GM23338 (cell line): ENCODE data around the gene CAPN9. TPM values are rescaled to one million over a fixed set of nuclear protein-coding genes. Genes with fewer than 3 reads are reported as not detected.

ENCODE experiments used
- ATAC-seq: fragments of 200-7000 bp; cut with Tn5 transposase; 3 replicates; pipeline ENCODE4 v1.9.1; 2020
- DNase-seq: peaks from one replicate; pipeline ENCODE4 v3.0.0-alpha.2; 2015; ENCODE audit warnings: low spot score
- H2AFZ ChIP-seq: fragments of 200-600 bp; sonication (generic); 2 replicates; pipeline ENCODE4 v1.8.0; 2016; ENCODE audit warnings: antibody characterized with exemption, mild to moderate bottlenecking, moderate library complexity
- H3F3A ChIP-seq: fragments of 200-600 bp; sonication (generic); replicated peaks from 2 replicates; pipeline ENCODE4 v1.8.0; 2017; ENCODE audit warnings: antibody characterized with exemption, mixed run types, low read depth
- H3K27ac ChIP-seq: fragments of 200-600 bp; sonication (generic); 2 replicates; pipeline ENCODE4 v1.6.1; 2016; ENCODE audit warnings: low read depth
- H3K27me3 ChIP-seq: fragments of 200-600 bp; sonication (generic); 2 replicates; pipeline ENCODE4 v1.8.0; 2016; ENCODE audit warnings: mild to moderate bottlenecking, mixed run types, moderate library complexity; ENCODE audit not compliant: insufficient read depth
- H3K36me3 ChIP-seq: fragments of 200-600 bp; sonication (generic); 2 replicates; pipeline ENCODE4 v1.8.0; 2016; ENCODE audit warnings: mild to moderate bottlenecking; ENCODE audit not compliant: insufficient read depth
- H3K4me1 ChIP-seq: fragments of 200-600 bp; sonication (generic); 2 replicates; pipeline ENCODE4 v1.8.0; 2016; ENCODE audit warnings: mild to moderate bottlenecking, moderate library complexity; ENCODE audit not compliant: insufficient read depth
- H3K4me2 ChIP-seq: fragments of 200-600 bp; sonication (generic); 2 replicates; pipeline ENCODE4 v1.7.1; 2017; ENCODE audit warnings: mixed run types
- H3K4me3 ChIP-seq: fragments of 200-600 bp; sonication (generic); 2 replicates; pipeline ENCODE4 v1.6.1; 2016; ENCODE audit warnings: mixed run types
- H3K79me2 ChIP-seq: fragments of 200-600 bp; sonication (generic); replicated peaks from 2 replicates; pipeline ENCODE4 v1.8.0; 2017; ENCODE audit warnings: mild to moderate bottlenecking; ENCODE audit not compliant: insufficient read depth
- H3K9me2 ChIP-seq: fragments of 200-600 bp; sonication (generic); 2 replicates; pipeline ENCODE4 v1.8.0; 2017; ENCODE audit not compliant: insufficient read depth
- H4K20me1 ChIP-seq: fragments of 200-600 bp; sonication (generic); replicated peaks from 2 replicates; pipeline ENCODE4 v1.8.0; 2017; ENCODE audit warnings: mild to moderate bottlenecking; ENCODE audit not compliant: insufficient read depth
- H3K27ac Mint-ChIP-seq: 2 replicates; pipeline ENCODE4 v1.8.0; 2020; ENCODE audit warnings: inconsistent platforms, mild to moderate bottlenecking, moderate library complexity, mixed read lengths
- H3K27me3 Mint-ChIP-seq: 3 replicates; pipeline ENCODE4 v1.8.0; 2022; ENCODE audit warnings: low read depth, mild to moderate bottlenecking, moderate library complexity, mixed read lengths, inconsistent platforms; ENCODE audit not compliant: insufficient read depth, poor library complexity
- H3K36me3 Mint-ChIP-seq: 3 replicates; pipeline ENCODE4 v1.8.0; 2021; ENCODE audit warnings: low read depth, mild to moderate bottlenecking, inconsistent platforms, moderate library complexity, mixed read lengths
- H3K4me1 Mint-ChIP-seq: 3 replicates; pipeline ENCODE4 v1.8.0; 2020; ENCODE audit warnings: mild to moderate bottlenecking, inconsistent platforms, mixed read lengths
- H3K4me3 Mint-ChIP-seq: 3 replicates; pipeline ENCODE4 v1.8.0; 2021; ENCODE audit warnings: moderate library complexity, mild to moderate bottlenecking, inconsistent platforms, mixed read lengths
- H3K9me3 Mint-ChIP-seq: 3 replicates; pipeline ENCODE4 v1.8.0; 2020; ENCODE audit warnings: moderate library complexity, mild to moderate bottlenecking, inconsistent platforms, mixed read lengths
- CREB1 ChIP-seq: fragments of 250-450 bp; sonication (Bioruptor Pico); IDR thresholded peaks from 2 replicates; pipeline ENCODE4 v1.5.0; 2020; ENCODE audit warnings: low read depth, mild to moderate bottlenecking, moderate library complexity
- EZH2 ChIP-seq: fragments of 200-600 bp; sonication (generic); IDR thresholded peaks from one replicate; pipeline ENCODE4 v1.8.0; 2017; ENCODE audit warnings: antibody characterized with exemption, mild to moderate bottlenecking, low read depth; ENCODE audit not compliant: unreplicated experiment
- EZH2phosphoT487 ChIP-seq: fragments of 200-600 bp; sonication (generic); IDR thresholded peaks from one replicate; pipeline ENCODE4 v1.8.1; 2018; ENCODE audit warnings: antibody characterized with exemption; ENCODE audit not compliant: unreplicated experiment
- JUNB ChIP-seq: IDR thresholded peaks from one replicate; pipeline ENCODE4 v1.6.1; 2016; ENCODE audit warnings: antibody characterized with exemption; ENCODE audit not compliant: unreplicated experiment
- NANOG ChIP-seq: IDR thresholded peaks from 2 replicates; pipeline ENCODE4 v1.6.1; 2016; ENCODE audit warnings: antibody characterized with exemption, borderline replicate concordance
- POLR2AphosphoS5 ChIP-seq: IDR thresholded peaks from 2 replicates; pipeline ENCODE4 v1.6.1; 2016; ENCODE audit warnings: antibody characterized with exemption, low read depth
- REST ChIP-seq: IDR thresholded peaks from one replicate; pipeline ENCODE4 v1.6.1; 2018; ENCODE audit warnings: antibody characterized with exemption; ENCODE audit not compliant: unreplicated experiment
- STAT1 ChIP-seq: IDR thresholded peaks from one replicate; pipeline ENCODE4 v1.6.1; 2016; ENCODE audit warnings: antibody characterized with exemption; ENCODE audit not compliant: unreplicated experiment
- ZNF114 ChIP-seq: fragments of 250-450 bp; sonication (Bioruptor Pico); IDR thresholded peaks from 2 replicates; pipeline ENCODE4 v1.5.0; 2020; ENCODE audit warnings: mild to moderate bottlenecking, moderate library complexity
- ZNF331 ChIP-seq: fragments of 250-450 bp; sonication (Bioruptor Pico); IDR thresholded peaks from 2 replicates; pipeline ENCODE4 v1.5.0; 2020; ENCODE audit warnings: low read depth, mild to moderate bottlenecking, moderate library complexity
- ZNF462 ChIP-seq: fragments of 250-450 bp; sonication (Bioruptor Pico); IDR thresholded peaks from 2 replicates; pipeline ENCODE4 v1.5.0; 2020; ENCODE audit warnings: mild to moderate bottlenecking, moderate library complexity
- polyA plus RNA-seq: library from polyadenylated mRNA; unstranded; fragments of >200 nt; fragmentation: Nextera tagmentation; extraction: Ambion mirVana; gene quantifications from 2 replicates; pipeline ENCODE4 v1.2.1, GENCODE V29; 2016
- total RNA-seq: library from RNA; depleted of rRNA; stranded (reverse); fragments of >200 nt; shearing (Covaris generic); gene quantifications from 2 replicates; pipeline ENCODE4 v1.2.3, GENCODE V29; 2014
- TF ChIP-seq, protein P1 (sequence below): IDR thresholded peaks from 2 replicates; pipeline ENCODE4 v1.6.1; 2016; ENCODE audit warnings: antibody characterized with exemption
- TF ChIP-seq, protein P2 (sequence below), 2 experiments: fragments of 200-600 bp in 1 of 2; sonication (generic) in 1 of 2; conservative IDR thresholded peaks; 2 replicates each; pipeline versions ENCODE4 v1.5.1 to v1.6.1; 2016 to 2017; ENCODE audit warnings: antibody characterized with exemption in 2 of 2, low read depth in 2 of 2, mild to moderate bottlenecking in 2 of 2, moderate library complexity in 1 of 2

The CAPN9 gene
- total and polyA plus RNA-seq, 2 experiments from 2014 or later = 0.07 TPM; not detected in 1

DNA sequence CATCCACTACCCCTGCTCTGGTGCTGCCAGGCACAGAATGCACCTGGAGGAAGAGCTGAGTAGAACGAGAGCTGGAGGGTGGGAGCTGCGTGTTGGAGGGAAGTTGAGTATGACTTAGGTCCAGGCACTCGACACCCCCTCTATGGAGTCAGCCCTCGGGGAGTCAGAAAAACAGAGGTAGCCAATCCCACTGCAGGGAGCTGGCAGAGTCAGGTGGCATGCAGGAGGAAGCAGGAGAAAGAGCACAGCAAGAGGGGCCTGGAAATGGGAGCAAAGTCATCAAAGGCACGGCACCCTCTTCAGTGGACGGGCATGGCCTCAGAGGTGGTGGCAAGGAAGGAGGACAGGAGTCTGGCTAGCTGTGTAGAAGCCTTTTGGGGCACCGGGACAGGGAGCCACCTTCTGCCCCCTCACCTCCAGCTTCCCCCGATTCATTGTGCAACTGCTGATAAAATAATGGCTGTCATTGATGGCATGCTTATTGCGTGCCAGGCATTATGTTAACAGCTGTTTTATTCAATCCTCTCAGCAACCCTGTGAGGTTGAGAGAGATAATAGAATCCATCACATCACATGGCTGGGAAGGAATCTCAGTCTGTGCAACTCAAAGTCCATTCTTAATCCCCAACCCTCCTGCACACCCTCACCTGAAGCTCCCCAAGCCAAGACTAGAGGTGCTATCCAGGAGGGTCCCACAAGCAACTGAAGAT lies 79.1 kb downstream of the CAPN9 start:
- no peaks in the 10 kb centered on the region for H3K27me3 ChIP-seq
- H3K36me3 ChIP-seq = no peaks in the 10 kb centered on the region
- no peak for TF ChIP-seq JUNB
- TF ChIP-seq ZNF114 (CRISPR knock-in tag) = no peak
- no peak for TF ChIP-seq NANOG
- TF ChIP-seq, protein P1, sequence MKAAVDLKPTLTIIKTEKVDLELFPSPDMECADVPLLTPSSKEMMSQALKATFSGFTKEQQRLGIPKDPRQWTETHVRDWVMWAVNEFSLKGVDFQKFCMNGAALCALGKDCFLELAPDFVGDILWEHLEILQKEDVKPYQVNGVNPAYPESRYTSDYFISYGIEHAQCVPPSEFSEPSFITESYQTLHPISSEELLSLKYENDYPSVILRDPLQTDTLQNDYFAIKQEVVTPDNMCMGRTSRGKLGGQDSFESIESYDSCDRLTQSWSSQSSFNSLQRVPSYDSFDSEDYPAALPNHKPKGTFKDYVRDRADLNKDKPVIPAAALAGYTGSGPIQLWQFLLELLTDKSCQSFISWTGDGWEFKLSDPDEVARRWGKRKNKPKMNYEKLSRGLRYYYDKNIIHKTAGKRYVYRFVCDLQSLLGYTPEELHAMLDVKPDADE = no peak
- TF ChIP-seq EZH2phosphoT487 = no peak
- no peak for TF ChIP-seq ZNF331
- TF ChIP-seq POLR2AphosphoS5 = no peak
- no peak for TF ChIP-seq ZNF462 (CRISPR knock-in tag)
- TF ChIP-seq EZH2 = no peak
- no peak for TF ChIP-seq REST
- TF ChIP-seq, protein P2, sequence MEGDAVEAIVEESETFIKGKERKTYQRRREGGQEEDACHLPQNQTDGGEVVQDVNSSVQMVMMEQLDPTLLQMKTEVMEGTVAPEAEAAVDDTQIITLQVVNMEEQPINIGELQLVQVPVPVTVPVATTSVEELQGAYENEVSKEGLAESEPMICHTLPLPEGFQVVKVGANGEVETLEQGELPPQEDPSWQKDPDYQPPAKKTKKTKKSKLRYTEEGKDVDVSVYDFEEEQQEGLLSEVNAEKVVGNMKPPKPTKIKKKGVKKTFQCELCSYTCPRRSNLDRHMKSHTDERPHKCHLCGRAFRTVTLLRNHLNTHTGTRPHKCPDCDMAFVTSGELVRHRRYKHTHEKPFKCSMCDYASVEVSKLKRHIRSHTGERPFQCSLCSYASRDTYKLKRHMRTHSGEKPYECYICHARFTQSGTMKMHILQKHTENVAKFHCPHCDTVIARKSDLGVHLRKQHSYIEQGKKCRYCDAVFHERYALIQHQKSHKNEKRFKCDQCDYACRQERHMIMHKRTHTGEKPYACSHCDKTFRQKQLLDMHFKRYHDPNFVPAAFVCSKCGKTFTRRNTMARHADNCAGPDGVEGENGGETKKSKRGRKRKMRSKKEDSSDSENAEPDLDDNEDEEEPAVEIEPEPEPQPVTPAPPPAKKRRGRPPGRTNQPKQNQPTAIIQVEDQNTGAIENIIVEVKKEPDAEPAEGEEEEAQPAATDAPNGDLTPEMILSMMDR (conservative IDR thresholded peaks at IDR 0.05; ENCODE audit: low read depth in 2 of 2) = no peak
- no peak for TF ChIP-seq CREB1 (CRISPR knock-in tag)
- TF ChIP-seq STAT1 = no peak
- no peak overlapping the region for H2AFZ ChIP-seq
- Mint-ChIP-seq H3K27ac (no peak overlapping the region), H3K36me3 (no peaks in the 10 kb centered on the region), H3K27me3 (peaks cover 2% of the 10 kb centered on the region), H3K9me3 (no peaks in the 10 kb centered on the region), H3K4me3 (no peak overlapping the region), H3K4me1 (no peaks in the 10 kb centered on the region)
- no peak overlapping the region for H3K4me3 ChIP-seq
- H3K27ac ChIP-seq = no peak overlapping the region
- H3K79me2 ChIP-seq = no peaks in the 10 kb centered on the region
- no peak overlapping the region for H3K4me2 ChIP-seq
- ATAC-seq = no peak
- no peaks in the 10 kb centered on the region for H3K9me2 ChIP-seq
- no peaks in the 10 kb centered on the region for H3F3A ChIP-seq
- DNase-seq = no peak
- no peaks in the 10 kb centered on the region; the same call in 1 of the 2 replicates for H4K20me1 ChIP-seq
- no peaks in the 10 kb centered on the region for H3K4me1 ChIP-seq
